Measurements from ENCODE around the gene EHF.
"Not testable (repeated sequence)": the region's sequence is repeated elsewhere in the genome, so short reads cannot be mapped to it uniquely, and the experiment has no call there.

The EHF gene

DNA sequence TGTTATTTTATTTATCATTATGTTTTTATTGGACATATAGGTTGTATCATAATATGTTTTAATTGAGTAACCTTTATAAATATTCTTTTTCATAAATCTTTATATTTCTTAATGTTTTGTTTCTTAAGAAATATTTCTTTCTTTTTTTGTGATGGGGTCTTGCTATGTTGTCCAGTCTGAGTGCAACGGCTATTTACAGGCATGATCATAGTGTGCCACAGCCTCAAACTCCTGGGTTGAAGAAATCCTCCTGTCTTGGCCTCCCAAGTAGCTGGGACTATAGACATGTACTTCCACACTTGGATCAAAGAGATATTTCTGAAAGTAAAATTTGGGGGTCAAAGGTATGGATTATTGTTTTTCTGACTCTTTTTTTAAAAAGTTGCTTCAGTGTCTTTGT, 53.1 kb downstream of the EHF start:
- DNase-seq: no peak

DNA sequence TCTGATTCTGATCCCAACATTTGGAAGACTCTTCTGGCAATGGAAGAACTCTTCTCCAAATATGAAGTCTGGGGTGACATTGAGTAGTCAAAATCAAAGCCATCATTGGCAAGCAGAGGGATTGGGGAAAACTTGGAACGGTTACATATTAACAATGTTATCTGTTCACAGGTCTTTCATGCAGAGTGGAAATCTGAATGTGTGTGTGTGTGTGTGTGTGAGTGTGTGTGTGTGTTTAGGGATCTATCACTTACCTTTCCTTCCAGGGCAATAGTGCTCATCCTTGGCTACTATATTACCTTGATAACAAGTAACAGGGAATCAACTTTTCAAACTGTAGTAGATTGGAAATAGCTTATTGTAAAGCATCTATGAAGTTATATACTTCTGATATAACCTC, 55.3 kb downstream of the EHF start:
- DNase-seq: no peak

DNA sequence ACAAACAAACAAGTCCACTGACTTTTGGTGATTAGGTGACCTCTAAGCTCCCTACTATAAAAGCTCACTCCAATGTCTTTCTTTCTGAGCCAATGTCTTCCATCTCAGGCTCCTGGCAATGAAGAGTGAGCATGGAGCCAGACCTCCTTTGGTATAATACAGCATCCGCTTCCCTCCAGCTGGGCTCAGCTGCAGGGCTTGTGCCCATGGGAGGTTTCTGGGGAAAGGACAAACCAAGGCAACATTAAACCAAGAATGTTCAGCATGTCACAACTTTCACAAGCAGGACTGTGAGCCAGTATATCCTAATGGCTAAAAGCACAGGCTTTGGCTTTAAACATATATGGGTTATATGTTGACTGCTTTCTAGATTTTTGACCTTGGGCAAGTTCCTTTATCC, 58.8 kb downstream of the EHF start:
- DNase-seq: no peak

DNA sequence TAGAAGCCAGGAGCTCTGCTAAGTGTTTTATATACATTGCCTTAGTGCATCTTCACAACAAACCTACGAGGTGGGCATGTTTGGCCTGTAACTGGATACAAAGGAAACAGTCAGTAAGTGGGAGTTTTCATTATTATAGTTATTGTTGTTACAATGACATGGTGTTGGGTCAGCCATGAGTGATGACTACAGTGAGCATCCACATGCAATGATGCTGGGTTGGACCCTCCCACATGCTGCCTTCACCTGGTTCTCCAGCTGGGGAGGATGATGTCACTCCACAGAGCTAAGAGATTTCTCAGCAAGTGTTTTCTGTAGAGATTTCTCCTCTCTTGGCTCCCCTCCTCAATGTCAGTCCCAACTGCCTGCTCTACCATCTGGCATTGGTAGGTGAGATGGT, 59.3 kb downstream of the EHF start:
- DNase-seq: no peak

DNA sequence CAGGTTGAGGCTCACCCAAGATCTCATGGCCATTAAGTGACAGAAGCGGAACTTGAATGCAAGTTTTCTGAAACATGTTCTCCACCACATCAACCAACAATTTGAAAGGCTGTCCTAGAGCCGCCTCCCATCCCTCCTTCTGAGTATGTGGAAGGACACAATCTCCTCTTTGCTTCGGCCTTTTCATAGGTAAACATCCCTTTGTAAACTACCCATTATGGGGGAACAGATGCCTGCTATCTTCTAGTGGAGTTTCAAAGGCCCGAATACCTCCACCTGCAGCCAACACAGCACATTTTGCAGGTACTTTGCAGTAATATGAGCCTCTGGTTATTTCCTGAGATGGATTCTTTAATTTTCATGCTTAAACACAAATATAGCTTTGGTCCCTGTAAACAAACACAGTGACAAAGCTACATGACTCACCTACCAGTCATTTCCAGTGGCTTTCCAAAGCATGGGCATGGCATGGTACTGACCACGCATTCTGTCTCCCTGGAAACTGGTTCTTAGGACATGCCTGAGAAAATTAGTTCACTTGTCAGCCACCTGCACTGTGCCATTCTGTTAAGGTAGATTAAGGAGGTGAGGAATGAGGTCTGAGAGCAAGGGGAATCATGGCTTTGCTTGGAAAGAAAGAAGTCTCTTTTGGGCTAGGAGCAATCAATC, 60.2 kb downstream of the EHF start:
- DNase-seq: no peak

DNA sequence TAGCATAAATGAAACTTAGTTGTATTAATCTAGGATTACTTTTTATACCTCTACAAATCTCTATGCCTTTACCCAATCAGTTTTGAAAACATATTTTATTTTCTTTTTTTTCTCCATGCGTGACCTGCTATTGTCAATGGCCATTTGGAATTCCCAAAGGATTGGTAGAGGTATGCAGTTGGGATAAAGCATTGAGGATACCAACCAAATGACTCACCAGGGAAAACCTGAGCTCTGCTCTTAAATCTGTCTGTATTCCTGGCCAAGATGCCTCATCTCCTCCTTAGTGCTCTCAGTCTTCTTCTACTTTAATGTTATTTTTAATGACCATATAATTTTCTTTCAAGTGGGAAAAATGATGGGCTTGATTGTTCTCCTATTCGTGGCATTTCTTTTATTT, 61.9 kb downstream of the EHF start:
- no peak for DNase-seq

DNA sequence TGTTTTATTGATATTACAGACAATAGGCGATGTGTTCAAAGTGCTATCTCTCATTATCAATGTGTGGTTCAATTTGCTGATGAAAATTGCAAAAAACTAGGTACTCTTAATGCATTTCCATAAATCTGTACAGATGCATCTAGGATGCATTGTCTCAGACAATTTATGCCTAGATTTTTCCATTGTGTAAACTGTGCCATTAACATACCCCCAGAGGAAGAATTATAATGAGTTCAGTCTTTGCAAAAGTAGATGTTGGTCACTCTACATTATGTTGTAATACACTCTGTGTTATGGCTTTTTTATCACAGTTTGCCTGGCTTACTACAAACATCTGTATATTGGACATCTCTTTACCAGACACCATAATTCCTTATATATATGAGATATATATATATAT, 62.5 kb downstream of the EHF start:
- DNase-seq: no peak

DNA sequence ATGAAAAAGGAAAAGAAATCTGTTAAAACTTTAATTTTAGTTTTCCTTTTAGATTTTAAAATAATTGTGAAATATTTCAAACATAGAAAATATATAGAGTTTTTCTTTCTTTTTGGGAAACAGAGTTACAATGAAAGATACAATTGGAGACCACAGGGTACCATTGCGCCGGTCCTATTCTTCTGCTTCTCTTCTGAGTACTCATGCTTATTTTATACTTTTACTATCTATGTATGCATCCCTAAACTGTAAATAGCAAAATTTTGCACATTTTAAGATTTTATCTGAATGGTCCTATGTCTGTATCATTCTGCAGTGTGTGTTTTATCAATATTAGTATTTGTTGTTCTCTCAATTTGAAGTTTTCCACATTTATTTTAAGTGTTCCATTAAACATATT, 65.0 kb downstream of the EHF start:
- DNase-seq: no peak

DNA sequence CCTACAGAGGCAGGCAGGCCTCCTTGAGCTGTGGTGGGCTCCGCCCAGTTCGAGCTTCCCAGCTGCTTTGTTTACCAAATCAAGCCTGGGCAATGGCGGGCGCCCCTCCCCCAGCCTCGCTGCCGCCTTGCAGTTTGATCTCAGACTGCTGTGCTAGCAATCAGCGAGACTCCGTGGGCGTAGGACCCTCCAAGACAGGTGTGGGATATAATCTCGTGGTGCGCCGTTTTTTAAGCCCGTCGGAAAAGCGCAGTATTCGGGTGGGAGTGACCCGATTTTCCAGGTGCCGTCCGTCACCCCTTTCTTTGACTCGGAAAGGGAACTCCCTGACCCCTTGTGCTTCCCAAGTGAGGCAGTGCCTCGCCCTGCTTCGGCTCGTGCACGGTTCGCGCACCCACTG, 71.4 kb downstream of the EHF start:
- DNase-seq: not testable (repeated sequence)

DNA sequence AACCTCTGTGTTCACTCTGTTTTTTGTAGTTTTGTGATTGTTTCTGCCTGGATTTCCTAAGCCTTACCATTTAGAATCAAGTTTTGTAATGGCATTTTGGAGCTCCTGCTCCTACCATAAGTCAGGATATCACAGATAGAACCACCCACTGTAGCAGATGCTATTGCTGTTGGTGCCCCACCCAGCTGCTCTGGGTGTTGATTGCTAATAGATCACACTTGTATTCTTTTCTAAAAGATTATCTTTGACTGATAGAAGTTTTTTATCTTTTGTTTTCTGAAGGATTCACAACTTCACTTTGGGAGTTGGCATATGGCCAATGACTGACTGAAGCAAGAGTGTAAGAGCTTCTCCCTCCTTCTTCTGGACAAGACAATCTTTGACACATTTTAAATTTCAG, 76.0 kb downstream of the EHF start:
- DNase-seq: no peak

DNA sequence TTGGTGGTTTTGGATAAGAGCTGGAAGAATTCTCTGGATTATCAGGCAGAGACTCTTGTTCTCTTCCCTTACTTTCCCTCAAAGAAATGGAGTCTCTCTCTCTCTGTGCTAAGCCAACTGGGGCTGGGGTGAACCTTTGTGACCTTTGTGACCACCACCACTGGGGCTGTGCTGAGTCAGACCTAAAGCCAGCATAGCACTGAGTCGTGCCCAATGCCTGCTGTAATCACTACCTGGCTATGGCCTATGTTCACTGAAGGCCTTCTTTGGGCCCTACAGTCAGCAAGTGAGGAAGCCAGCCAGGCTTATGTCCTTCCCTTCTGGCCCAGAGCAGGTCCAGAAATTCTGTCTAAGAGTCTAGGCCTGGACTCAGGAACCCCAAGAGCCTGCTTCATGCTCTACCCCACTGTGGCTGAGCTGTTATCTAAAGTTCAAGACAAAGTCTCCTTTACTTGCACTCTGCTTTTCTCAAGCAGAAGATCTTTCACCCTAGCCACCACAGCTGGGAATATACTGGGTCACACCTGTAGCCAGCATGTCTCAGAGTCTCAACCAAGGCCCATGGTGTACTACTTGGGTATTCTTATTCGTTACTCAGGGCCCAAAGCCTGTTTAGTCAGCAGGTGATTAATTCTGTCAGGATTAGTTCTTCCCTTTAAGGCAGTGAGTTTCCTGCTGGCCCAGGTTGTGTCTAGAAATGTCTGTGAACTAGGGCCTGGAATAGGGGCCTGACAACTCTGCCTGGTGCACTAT, 86.0 kb downstream of the EHF start:
- DNase-seq: no peak

DNA sequence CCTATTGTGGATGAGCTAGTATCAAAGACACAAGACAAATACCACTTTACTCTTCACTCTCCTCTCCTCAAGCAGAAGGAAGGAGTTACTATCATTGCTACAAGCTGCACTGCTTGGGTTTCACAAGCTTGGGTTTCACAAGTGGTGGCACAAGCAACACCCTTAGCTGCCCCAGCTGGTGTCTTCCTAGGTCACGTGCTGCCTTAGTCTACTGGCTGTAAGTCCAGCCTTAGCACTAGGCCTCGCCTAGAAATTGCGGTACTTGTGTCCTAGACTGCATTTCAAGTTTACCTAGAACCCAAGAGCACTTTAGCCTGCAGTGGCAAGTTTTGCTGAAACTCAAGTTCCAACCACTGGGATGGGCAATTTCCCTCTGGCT, 86.6 kb downstream of the EHF start:
- no peak for DNase-seq
